GM20431 (cell line): ENCODE results near the gene SLC6A3.

Experiments used
- in situ Hi-C: fragments of 300-500 bp; cut with MseI, MboI; formaldehyde crosslinking; loops from one replicate; pipeline ENCODE4 v1.15.0; 2020; ENCODE audit warnings: low sequenced_read_pairs; ENCODE audit not compliant: unreplicated experiment

SLC6A3 gene

DNA sequence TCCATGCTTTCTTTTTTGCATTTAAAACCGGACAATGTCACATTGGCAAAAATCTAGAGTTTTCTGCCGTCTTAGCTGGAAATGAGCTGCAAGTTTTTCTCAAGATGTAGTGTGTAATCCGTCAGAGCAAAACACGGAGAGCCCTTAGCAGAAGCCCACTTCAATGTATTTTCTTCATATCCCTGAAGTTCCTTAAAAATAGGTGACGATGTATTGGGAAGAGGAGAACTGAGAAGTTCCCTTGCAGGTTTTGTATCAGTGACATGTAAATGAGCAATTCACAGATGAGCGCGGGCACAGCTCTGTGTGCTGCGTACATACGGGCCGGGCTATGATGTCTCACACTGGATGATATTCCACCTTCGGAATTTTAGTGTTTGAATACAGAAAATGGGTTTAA lies 85.5 kb downstream of the SLC6A3 start:
- in situ Hi-C loops, result no loop called here

- in situ Hi-C loops, result no loop called here
Observed at GRCh38 chr5:1359031-1359645, 86.1 kb downstream of the SLC6A3 start.

DNA sequence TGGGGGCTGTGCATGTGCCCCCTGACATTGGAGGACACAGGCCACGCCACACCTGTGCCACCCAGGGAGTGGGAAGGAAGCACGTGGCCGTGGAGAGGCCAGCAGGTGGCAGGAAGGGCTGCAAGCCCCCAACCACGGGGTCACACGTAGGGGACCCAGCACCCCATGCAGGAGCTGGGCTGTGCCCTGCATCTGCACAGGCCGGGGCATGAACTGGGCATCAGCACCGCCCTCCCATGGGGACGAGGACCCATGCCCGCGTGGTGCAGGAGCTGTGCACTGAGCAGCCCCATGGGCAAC lies 86.6 kb downstream of the SLC6A3 start:
- in situ Hi-C loops, result no loop called here

GRCh38 chr5:1357946-1358725 lies 87.1 kb downstream of the SLC6A3 start:
- in situ Hi-C loops, result no loop called here

DNA sequence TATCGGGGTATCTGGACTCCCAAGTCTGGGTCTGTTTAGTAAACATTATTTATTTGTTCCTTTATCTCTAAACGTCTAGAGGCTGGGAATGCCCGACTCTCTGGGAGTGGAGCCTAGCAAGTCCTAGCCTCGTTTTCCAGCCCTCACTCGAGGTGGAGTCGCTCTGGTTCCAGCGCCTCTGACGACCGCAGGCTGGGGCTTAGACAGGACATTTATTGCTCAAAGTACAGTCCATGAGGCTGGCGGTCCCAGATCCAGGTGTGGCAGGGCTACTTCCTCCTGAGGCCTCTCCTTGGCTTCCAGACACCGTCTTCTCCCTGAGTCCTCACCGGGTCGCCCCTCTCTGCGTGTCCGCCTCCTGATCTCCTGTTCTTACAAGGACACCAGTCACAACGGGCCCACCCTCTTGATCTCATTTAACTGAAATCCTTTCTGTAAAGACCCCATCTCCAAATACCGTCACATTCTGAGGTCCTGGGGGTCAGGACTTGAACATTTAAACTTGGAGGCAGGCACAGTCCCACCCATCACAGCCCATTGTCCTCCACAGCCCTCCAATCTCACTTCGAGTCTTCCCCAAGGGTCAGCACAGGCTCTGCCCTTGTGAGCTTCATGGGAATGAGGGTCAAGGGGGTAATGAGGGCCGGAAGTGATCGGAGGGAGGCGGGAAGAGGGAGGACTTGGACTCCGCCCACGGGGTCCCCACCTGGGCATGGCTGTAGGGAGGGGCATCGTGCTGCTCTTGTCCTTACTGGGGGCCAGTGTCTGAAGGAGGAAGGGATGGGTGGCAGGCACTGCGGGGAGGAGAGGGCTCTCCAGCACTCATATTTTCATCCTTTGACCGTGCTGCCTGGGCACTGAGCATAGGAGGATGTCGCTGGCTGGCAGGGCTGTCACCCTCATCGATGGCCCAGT lies 88.1 kb downstream of the SLC6A3 start:
- in situ Hi-C loops, result no loop called here

DNA sequence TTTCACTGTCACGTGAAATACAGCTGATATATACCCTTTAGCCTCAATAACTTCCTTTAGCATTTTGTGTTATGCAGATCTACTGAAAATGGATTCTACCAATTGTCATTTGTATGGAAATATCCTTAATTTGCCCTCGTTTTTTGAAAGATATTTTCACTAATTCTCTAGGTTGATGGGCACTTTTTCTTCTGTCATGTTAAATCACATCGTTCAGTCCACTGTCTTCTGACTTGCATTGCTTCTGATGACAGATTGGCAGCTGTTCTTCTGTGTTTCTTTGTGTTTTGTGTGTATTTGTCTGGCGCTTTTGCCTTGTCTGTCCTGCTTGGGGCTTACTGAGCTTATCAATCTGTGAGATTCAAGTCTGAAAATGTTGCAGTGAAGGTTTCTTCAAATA lies 90.7 kb downstream of the SLC6A3 start:
- in situ Hi-C loops, result no loop called here

GRCh38 chr5:1352231-1353219 lies 92.7 kb downstream of the SLC6A3 start:
- in situ Hi-C loops, result no loop called here

DNA sequence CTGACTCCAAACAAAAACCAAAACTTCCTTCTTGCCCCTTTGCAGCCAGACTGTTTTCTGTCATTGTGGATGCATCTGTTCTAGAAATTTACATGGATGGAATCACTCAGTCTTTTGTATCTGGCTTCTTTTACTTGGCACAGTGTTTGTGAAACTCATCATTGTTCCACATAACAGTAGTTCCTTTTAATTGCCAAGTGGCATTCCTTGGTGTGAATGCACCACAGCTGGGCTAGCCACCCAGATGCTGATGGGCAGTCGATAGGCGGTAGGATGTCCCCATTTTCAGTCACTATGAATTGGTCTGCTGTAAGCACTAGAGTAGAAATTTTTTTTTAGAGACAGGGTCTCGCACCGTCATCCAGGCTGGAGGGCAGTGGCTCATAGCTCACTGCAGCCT lies 94.1 kb downstream of the SLC6A3 start:
- in situ Hi-C loops, result no loop called here

DNA sequence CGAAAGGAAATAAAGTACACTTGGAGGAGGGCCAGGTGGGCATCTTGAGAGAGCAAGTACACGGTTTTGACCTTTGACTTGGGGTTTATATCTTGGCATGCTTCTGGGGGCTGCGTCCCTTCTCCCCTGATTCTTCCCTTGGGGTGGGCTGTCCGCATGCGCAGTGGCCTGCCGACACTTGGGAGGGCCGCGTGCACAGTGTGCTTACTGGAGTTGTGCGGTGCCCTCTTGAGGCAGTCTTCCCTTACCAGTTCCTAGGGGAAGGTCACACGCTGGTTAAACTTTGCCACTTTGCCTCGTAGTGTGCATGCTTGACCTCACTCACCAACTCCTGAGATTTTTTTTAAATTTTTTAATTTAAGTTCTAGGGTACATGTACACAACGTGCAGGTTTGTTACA lies 96.0 kb downstream of the SLC6A3 start:
- in situ Hi-C loops, result no loop called here

DNA sequence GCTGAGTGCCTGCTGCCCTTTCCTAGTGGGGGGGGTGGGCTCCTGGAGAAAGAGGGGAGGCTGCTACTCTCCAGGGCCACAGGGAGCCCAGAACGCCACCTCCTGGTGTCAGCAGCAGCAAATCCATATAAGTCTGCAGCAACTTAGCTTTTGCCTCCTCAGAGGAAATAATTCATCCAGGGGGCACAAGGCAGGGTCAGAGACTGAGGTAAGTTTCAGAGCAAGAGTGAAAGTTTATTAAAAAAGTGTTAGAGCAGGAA lies 96.3 kb downstream of the SLC6A3 start:
- in situ Hi-C loops, result no loop called here

DNA sequence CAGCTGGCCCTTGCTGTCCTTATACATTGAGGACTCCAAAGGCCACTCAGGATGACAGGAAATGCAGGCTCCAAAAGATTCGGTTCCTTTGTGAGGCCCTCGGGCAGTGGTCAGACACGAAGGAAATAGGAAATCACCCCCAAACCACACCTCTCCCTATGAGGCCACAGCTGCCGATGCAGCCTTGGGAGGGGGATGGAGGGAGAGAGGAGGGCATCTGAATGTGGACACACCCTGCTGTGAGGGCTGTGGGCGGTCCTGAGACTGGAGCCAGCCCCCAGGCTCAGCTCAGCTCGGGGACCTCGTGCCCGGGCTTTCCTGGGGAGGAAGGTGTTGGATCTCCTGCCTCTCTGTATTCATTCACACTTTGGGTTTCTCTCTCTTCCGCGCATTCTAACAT lies 97.7 kb downstream of the SLC6A3 start:
- in situ Hi-C loops, result no loop called here

- in situ Hi-C loops, result no loop called here
Observed at GRCh38 chr5:1346627-1347440, 98.4 kb downstream of the SLC6A3 start.

DNA sequence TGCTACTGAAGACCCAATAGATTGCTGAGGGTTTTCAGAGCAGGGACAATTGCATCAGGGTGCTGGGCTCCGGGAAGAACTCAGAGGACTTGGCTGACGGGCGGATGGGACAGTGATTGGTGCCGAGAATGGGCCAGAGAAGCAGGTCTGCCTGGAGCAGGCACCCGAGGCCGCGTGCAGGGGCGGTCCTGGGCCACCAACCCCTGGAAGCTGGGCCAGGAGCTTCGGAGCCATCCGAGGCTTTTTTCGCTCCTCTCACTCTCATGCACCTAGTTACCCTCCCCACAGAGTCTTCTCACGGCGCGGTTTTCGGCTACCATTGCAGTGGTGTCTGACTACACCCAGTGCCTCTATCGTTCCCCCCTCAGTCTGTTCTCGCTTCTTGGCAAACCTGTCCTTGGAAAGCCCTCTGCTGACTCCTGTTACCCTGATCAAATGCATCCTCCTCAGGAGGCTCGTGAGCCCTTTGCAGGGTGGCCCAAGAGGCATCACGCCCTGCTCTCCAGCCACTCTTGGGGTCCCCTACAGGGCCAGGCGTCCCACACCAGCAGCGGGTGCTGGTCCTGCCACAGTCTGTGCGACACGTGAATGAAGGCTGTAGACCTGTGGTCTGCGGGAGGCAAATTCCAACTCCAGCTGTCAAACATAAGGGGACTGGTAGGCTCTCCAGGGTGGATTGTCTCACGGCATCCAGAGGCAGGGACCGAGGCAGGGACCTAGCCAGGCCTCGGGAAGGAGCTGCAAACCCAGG lies 99.2 kb downstream of the SLC6A3 start:
- in situ Hi-C loops, result no loop called here

GRCh38 chr5:1344975-1345838 lies 100.0 kb downstream of the SLC6A3 start, which contains the start of gene CLPTM1L:
Gene CLPTM1L (minus strand): TSS chr5:1345099. CDS start chr5:1344841, 258 bp downstream.
- in situ Hi-C loops, result no loop called here

DNA sequence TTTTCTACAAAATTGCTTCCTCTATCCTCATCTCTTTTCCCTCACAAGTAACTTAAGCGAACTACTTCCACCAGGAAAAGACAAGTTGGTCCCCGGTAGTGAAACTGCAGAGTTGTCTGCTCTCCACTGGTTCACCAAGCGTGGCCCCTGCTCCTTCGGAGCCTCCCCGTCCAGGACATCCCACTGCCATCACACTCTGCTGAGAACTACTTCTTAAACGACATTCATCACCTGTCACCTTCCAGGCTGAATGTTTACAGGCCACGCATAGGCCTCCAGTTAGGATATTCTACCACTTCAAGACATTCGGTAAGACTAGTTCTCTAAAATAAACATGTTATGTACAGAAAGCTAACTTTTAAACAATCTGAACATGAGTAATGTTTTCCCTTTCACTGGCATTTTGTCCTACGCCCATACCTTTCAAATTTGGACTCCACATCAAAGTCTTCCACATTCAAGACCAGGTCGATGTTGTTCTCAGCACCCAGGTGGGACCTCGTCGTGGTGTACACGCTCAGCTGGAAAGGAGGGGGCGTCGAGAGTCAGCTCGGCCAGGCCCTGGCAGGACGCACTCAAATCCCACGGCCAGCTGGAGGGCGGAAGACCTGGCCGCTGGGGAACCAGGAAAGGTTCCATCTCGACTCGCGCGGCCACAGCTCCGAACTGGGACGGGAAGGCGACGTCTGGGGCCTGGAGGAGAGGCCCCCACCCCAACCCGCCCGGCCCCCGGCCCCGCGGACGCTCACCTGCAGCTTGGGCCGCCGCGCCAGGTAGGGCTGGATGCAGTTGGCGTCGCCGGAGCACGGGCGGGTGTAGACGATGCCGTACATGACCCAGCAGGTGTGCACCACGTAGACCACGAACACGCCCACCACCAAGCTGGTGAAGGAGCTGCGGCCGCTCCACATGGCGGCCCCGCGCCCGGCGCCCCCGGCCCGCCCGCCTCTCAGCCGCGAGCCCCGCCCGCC lies 101.0 kb downstream of the SLC6A3 start:
- in situ Hi-C loops, result no loop called here

DNA sequence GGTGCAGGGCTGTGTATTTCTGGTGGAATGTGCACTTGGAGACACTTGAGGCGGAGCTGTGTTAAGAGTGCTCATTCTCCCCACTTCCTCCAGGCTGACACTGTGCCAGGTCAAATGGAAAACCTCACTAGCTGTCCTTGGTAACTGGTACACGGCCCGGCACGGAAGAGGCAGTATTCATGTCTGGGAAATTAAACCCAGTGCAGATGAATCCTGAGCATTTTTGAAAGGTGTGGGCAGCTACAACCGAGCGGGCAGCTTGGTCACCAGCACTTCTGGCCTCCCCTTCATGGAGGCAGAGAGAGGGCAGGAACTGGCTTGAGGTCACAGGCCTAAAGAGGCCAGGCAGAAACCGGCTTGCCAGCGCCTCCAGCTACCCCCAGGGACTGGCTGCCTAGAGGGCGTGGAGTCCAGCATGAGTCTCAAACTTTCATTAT lies 101.9 kb downstream of the SLC6A3 start:
- in situ Hi-C loops, result no loop called here
